ENCODE results near the gene PPM1J. TPM values are rescaled to one million over a fixed set of nuclear protein-coding genes. Genes with fewer than 3 reads are reported as not detected.

PPM1J gene
- polyA plus RNA-seq, 3 donors: 0.62 to 2.1 (median 0.67) TPM

GRCh38 chr1:112696578-112697314, 18.4 kb downstream of the PPM1J start:
- 90 to 93% (median 91%) methylated on average over 7 of the region's 7 CpGs for WGBS, 3 donors
- no peak overlapping the region for H3K27ac ChIP-seq (ENCODE audit: low read depth, low read length)

GRCh38 chr1:112695276-112695675, 19.9 kb downstream of the PPM1J start:
- no peak overlapping the region for H3K27ac ChIP-seq (ENCODE audit: low read depth, low read length)
- whole genome bisulfite sequencing, 3 donors: 92 to 95% (median 94%) methylated on average over 9 of the region's 9 CpGs

- no peak overlapping the region for H3K27ac ChIP-seq (ENCODE audit: low read depth, low read length)
- WGBS, 3 donors: 91 to 93% (median 91%) methylated on average over 15 of the region's 15 CpGs
Measured at GRCh38 chr1:112694363-112694929, 20.7 kb downstream of the PPM1J start.

GRCh38 chr1:112693821-112694220, 21.3 kb downstream of the PPM1J start:
- WGBS, 3 donors: 84 to 97% (median 92%) methylated on average over 6 of the region's 6 CpGs
- H3K27ac ChIP-seq (ENCODE audit: low read depth, low read length): no peak overlapping the region

GRCh38 chr1:112692681-112693080, 22.5 kb downstream of the PPM1J start:
- 92 to 95% (median 94%) methylated on average over 5 of the region's 5 CpGs for WGBS, 3 donors
- no peak overlapping the region for H3K27ac ChIP-seq (ENCODE audit: low read depth, low read length)

- 91 to 94% (median 91%) methylated on average over 11 of the region's 11 CpGs for WGBS, 3 donors
Measured at GRCh38 chr1:112689842-112690237, 25.3 kb downstream of the PPM1J start.

GRCh38 chr1:112689196-112689841, 25.8 kb downstream of the PPM1J start:
- 79 to 89% (median 86%) methylated on average over 9 of the region's 9 CpGs for WGBS, 3 donors
- H3K27ac ChIP-seq (ENCODE audit: low read depth, low read length): no peak overlapping the region

More at GRCh38 chr1:112689842-112690237, 25.3 kb downstream of the PPM1J start:
- no peak overlapping the region for H3K27ac ChIP-seq (ENCODE audit: low read depth, low read length)

- H3K27ac ChIP-seq (ENCODE audit: low read depth, low read length): no peak overlapping the region
- 50 to 79% (median 62%) methylated on average over 13 of the region's 13 CpGs for WGBS, 3 donors
Measured at GRCh38 chr1:112688781-112689193, 26.3 kb downstream of the PPM1J start.

- no peak overlapping the region for H3K27ac ChIP-seq (ENCODE audit: low read depth, low read length)
- 88% methylated on average over 13 of the region's 13 CpGs for WGBS, 3 donors
Measured at GRCh38 chr1:112687785-112688496, 27.2 kb downstream of the PPM1J start.

- 82 to 88% (median 84%) methylated on average over 4 of the region's 4 CpGs for WGBS, 3 donors
- H3K27ac ChIP-seq (ENCODE audit: low read depth, low read length): no peak overlapping the region
Measured at GRCh38 chr1:112687361-112687760, 27.8 kb downstream of the PPM1J start.

GRCh38 chr1:112686835-112687234, 28.3 kb downstream of the PPM1J start:
- no peak overlapping the region for H3K27ac ChIP-seq (ENCODE audit: low read depth, low read length)
- 93 to 95% (median 94%) methylated on average over 4 of the region's 4 CpGs for WGBS, 3 donors

GRCh38 chr1:112686417-112686816, 28.7 kb downstream of the PPM1J start:
- H3K27ac ChIP-seq (ENCODE audit: low read depth, low read length): no peak overlapping the region
- 73 to 78% (median 77%) methylated on average over 3 of the region's 3 CpGs for WGBS, 3 donors

- WGBS, 3 donors: 78 to 95% (median 92%) methylated on average over 5 of the region's 5 CpGs
- H3K27ac ChIP-seq (ENCODE audit: low read depth, low read length): no peak overlapping the region
Measured at GRCh38 chr1:112685913-112686312, 29.2 kb downstream of the PPM1J start.

GRCh38 chr1:112678605-112679004, 36.5 kb downstream of the PPM1J start:
- no peak overlapping the region for H3K27ac ChIP-seq (ENCODE audit: low read depth, low read length)
- 62 to 87% (median 71%) methylated on average over 3 of the region's 3 CpGs for WGBS, 3 donors

GRCh38 chr1:112677501-112677900, 37.6 kb downstream of the PPM1J start:
- 97 to 100% (median 97%) methylated on average over 4 of the region's 4 CpGs for whole genome bisulfite sequencing, 3 donors
- H3K27ac ChIP-seq (ENCODE audit: low read depth, low read length): no peak overlapping the region

- H3K27ac ChIP-seq (ENCODE audit: low read depth, low read length): no peak overlapping the region
- WGBS, 3 donors: 83 to 94% (median 86%) methylated on average over 3 of the region's 3 CpGs
Measured at GRCh38 chr1:112676543-112676942, 38.6 kb downstream of the PPM1J start.

- H3K27ac ChIP-seq (ENCODE audit: low read depth, low read length): no peak overlapping the region
- 38 to 48% (median 44%) methylated on average over 7 of the region's 7 CpGs for WGBS, 3 donors
Measured at GRCh38 chr1:112675728-112676381, 39.3 kb downstream of the PPM1J start.

GRCh38 chr1:112674986-112675727, 40.0 kb downstream of the PPM1J start:
- peak overlapping the region; percentile 74 for H3K27ac ChIP-seq (ENCODE audit: low read depth, low read length)
- 0 to 1% (median 1%) methylated on average over 56 to 68 of the region's 68 CpGs for WGBS, 3 donors
